ENCODE data around the gene ALK.

Gene ALK

DNA sequence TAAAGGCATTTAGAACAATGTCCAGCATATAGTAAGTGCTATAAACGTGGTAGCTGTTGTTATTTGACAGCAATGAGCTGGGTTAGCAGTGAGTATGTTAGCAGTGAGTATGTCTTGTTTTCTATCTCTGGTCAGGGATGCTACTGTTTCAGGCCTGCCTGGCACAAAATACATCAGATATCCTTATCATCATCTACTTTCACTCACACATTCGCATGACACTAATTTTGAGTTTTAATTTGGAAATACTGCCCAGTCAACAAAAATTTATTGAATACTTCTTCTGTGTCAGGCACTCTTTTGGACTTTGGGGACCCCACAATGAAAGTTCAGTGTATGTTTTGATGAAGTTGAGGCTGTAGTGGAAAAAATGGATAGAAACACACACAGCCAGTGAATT is 404.6 kb downstream of the ALK start:
- Mint-ChIP-seq H3K4me3 (no peak overlapping the region), H3K27me3 (no peaks in the 10 kb centered on the region), H3K36me3 (no peaks in the 10 kb centered on the region), H3K27ac (no peak overlapping the region), H3K9me3 (ENCODE audit: low read depth) (peaks cover 5% of the 10 kb centered on the region), H3K4me1 (ENCODE audit: low read depth) (no peaks in the 10 kb centered on the region)

DNA sequence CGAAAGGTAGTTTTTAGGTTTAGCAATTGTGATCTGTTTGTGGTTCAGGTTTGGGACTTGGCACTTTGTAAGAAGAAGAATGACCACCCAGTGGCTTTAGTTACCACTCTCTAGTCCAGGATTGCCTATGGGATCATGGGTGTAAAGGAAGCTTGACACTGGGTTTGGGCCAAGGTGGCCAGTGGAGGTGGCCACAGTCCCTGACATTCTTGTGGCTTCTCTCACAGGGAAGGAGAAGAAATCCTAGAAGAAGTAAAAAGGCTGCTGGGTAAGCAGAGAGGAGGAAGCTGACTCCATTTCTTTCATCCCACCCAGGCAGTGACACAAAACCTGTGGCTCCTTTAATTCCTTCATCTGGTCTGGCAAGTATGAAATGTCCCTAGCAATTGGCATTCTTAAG is 411.5 kb downstream of the ALK start:
- no peak overlapping the region for H3K27ac Mint-ChIP-seq
- peaks cover 14% of the 10 kb centered on the region for H3K9me3 Mint-ChIP-seq (ENCODE audit: low read depth)
- no peaks in the 10 kb centered on the region for H3K4me1 Mint-ChIP-seq (ENCODE audit: low read depth)
- no peak overlapping the region for H3K4me3 Mint-ChIP-seq
- H3K36me3 Mint-ChIP-seq = no peaks in the 10 kb centered on the region
- peaks cover 1% of the 10 kb centered on the region for H3K27me3 Mint-ChIP-seq

DNA sequence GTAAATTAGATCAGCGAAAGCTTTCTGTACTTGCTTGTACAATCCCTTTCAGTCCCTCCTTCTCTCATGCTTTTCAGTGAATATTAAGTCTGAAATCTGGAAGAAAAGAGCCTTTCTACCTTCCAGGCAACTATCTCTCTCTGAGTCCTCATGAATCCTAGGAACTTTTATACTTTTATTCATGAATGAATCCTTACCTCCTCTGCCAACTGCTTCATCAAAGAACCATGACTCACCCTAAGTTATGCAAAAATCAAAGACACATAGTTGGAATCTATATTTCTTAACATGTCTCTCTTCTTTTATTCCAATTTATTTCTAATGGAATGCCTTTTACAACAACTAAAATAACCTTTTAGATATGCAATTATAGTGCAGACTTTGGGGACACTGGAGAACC is 412.0 kb downstream of the ALK start:
- H3K9me3 Mint-ChIP-seq (ENCODE audit: low read depth) = peaks cover 9% of the 10 kb centered on the region
- no peak overlapping the region for H3K4me3 Mint-ChIP-seq
- no peak overlapping the region for H3K27ac Mint-ChIP-seq
- H3K4me1 Mint-ChIP-seq (ENCODE audit: low read depth) = no peaks in the 10 kb centered on the region
- H3K36me3 Mint-ChIP-seq = no peaks in the 10 kb centered on the region
- H3K27me3 Mint-ChIP-seq = peaks cover 6% of the 10 kb centered on the region

DNA sequence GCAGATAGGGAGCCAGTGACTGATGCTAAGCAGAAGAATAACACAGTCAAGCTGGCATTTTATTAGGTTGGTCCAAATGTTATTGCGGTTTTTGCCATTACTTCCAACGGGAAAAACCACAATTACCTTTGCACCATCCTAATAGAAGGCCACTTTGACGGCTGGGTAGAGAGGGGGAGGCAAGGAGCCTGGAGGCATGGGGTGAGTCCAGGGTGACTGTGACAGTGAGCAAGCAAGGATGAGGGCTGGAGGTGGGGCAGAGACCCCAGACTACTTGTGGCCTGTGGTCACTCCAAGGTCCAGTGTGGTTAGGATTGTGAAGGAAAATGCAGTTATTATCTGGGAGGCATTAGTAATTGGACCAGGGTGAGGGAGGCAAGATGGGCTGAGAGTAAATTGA is 416.6 kb downstream of the ALK start:
- Mint-ChIP-seq H3K27me3 (peaks cover 18% of the 10 kb centered on the region), H3K36me3 (no peaks in the 10 kb centered on the region), H3K27ac (no peak overlapping the region), H3K9me3 (ENCODE audit: low read depth) (no peaks in the 10 kb centered on the region), H3K4me1 (ENCODE audit: low read depth) (no peaks in the 10 kb centered on the region), H3K4me3 (no peak overlapping the region)

DNA sequence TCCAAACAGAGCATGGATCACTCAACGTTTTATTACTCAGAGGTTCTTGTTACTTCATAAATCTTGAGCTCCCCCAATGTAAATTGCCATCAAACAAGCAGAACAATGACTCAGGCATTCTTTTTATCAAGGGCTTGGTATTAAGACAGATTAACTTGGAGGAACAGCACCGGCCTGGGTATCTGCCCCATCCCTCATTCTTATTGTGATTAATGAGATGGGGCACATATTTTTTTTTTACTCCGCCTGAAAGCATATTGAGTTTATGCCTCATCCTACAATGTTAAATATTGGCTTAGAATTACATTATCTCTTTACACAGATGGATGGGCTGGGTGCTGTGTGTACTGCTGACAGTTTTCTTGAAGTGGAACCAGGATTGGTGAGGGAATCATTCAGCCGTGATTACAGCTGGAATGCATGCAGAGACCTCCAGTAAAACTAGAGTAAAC is 418.9 kb downstream of the ALK start:
- no peaks in the 10 kb centered on the region for H3K9me3 Mint-ChIP-seq (ENCODE audit: low read depth)

DNA sequence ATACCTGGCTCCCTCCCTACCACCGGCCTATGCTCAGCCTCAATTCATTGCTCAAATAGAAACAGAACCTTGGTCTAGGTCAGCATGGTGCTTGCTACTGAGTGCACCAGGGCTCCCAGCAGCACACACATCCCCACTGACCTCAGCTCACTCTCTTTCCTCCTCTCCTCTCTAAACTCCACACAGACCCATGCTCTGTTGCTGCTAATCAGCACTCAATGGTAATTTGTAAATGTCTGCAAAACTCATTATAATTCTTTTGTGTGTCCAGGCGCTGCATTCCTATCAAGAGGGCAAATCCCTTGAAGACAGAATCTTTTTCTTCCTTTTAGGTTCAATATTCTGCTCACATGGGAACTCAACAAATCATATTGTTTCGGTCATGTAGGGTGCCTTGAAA is 424.0 kb downstream of the ALK start:
- H3K27me3 Mint-ChIP-seq = no peaks in the 10 kb centered on the region
- no peaks in the 10 kb centered on the region for H3K9me3 Mint-ChIP-seq (ENCODE audit: low read depth)
- H3K36me3 Mint-ChIP-seq = no peaks in the 10 kb centered on the region
- no peaks in the 10 kb centered on the region for H3K4me1 Mint-ChIP-seq (ENCODE audit: low read depth)
- no peak overlapping the region for H3K27ac Mint-ChIP-seq
- H3K4me3 Mint-ChIP-seq = no peak overlapping the region

More for the DNA sequence above, 418.9 kb downstream of the ALK start:
- Mint-ChIP-seq H3K4me1 (ENCODE audit: low read depth) (no peaks in the 10 kb centered on the region), H3K27ac (no peak overlapping the region), H3K36me3 (no peaks in the 10 kb centered on the region), H3K4me3 (no peak overlapping the region), H3K27me3 (peaks cover 18% of the 10 kb centered on the region)

DNA sequence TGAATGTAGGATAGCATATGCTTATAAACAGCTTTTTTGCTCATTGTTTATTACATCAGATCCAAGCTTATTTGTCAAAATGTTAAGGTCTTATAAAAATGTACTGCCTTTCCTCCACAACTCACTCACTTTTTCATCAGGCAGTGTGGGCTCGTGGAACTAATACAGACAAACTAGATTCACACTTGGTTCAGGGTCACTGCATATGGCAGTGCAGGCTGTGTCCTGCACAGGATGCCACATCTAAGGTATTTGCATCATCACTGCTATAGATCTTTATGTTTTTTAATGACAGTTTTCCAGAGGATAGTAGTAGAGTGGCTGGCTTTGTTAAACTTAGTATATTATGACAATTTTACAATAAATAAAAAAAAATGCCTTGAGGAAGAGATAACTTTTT is 425.2 kb downstream of the ALK start:
- H3K36me3 Mint-ChIP-seq = no peaks in the 10 kb centered on the region
- H3K27me3 Mint-ChIP-seq = no peaks in the 10 kb centered on the region
- no peaks in the 10 kb centered on the region for H3K4me1 Mint-ChIP-seq (ENCODE audit: low read depth)
- H3K27ac Mint-ChIP-seq = no peak overlapping the region
- no peaks in the 10 kb centered on the region for H3K9me3 Mint-ChIP-seq (ENCODE audit: low read depth)
- H3K4me3 Mint-ChIP-seq = no peak overlapping the region

DNA sequence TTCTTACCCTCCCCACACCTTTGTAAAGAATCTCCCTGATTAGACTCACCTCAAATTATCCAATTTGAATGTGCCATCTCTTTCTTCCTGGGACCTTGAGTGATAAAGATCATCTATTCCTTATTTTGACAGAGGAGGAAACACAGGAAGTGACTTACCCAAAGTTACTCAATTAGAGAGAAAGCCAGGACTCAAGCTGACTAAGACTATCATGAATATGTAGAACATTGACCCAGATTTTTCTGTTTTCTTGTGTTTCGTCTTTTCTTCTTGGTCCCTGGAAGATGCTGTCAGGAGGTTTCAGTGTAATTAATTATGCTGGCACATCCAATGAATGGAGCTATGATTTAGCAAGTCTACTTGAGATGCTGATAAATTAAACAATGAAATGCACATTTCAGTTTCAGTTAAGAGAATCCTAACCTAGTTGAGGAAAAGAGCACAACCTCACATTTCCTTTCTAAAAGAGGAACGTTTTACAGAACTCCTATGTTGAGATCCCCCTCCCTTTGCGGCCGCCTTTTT is 425.8 kb downstream of the ALK start:
- Mint-ChIP-seq H3K4me3 (no peak overlapping the region), H3K27me3 (no peaks in the 10 kb centered on the region), H3K27ac (no peak overlapping the region), H3K36me3 (no peaks in the 10 kb centered on the region), H3K9me3 (ENCODE audit: low read depth) (no peaks in the 10 kb centered on the region), H3K4me1 (ENCODE audit: low read depth) (no peaks in the 10 kb centered on the region)

DNA sequence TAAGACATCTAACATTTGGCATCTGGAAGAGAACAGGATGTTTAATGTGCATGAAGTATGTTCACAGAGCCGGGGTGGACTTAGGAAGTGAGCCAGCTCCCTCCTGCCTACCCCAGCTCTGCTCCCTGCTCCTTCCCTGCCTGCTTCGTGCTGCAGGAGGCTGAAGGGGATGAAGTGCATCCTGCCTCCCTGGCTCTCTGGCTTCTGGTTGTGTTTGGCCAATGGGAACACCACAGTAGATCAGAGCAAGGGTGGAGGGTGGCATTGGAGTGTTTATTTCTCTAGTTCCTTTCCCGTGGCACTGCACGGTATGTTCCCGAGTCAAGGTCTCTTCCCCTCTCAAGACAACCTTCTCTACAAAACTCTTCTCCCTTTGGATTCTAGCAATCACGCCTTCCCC is 426.3 kb downstream of the ALK start:
- no peak overlapping the region for H3K4me3 Mint-ChIP-seq
- H3K9me3 Mint-ChIP-seq (ENCODE audit: low read depth) = no peaks in the 10 kb centered on the region
- no peaks in the 10 kb centered on the region for H3K36me3 Mint-ChIP-seq
- no peak overlapping the region for H3K27ac Mint-ChIP-seq
- no peaks in the 10 kb centered on the region for H3K27me3 Mint-ChIP-seq
- H3K4me1 Mint-ChIP-seq (ENCODE audit: low read depth) = no peaks in the 10 kb centered on the region

DNA sequence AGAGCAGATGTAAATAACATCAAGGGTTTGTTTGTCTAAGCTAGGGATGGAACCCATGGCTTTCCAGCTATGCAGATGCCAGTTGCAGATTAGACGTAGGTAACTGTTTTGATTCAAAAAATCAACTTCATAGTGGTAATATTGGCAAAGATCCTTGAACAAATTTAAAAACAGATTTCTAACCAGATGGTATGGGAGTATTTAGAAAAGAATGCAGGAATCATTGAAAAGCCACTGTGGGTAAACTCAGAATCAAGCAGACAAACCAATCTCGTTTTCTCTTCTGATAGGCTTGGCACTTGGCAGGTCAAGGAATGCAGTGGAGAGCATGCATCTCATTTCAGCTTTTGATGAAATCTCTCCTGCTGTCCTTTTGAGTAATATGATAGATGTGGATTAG is 428.7 kb downstream of the ALK start:
- no peaks in the 10 kb centered on the region for H3K9me3 Mint-ChIP-seq (ENCODE audit: low read depth)
- H3K4me1 Mint-ChIP-seq (ENCODE audit: low read depth) = no peaks in the 10 kb centered on the region
- H3K36me3 Mint-ChIP-seq = no peaks in the 10 kb centered on the region
- no peak overlapping the region for H3K4me3 Mint-ChIP-seq
- H3K27me3 Mint-ChIP-seq = no peaks in the 10 kb centered on the region
- no peak overlapping the region for H3K27ac Mint-ChIP-seq

DNA sequence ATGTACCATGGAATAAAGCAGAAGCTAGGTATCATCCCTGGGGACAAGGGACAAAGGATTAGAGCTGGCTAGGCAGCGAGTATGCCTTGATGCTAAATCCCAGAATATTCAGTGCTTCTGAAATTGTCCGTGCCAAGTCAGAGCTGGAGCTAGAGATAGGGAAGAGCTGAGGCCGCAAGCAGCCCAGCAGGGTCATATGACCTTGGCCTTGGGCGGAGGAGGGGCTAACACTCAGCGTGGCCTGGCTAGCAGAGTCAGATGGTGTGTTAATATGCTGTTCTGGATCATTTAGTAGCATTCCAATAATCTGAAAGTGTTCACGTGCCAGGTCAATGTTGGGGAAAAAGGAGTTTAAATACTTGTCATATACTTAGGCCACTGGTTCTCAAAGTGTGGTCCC is 431.3 kb downstream of the ALK start:
- H3K27ac Mint-ChIP-seq = no peak overlapping the region
- no peaks in the 10 kb centered on the region for H3K27me3 Mint-ChIP-seq
- H3K9me3 Mint-ChIP-seq (ENCODE audit: low read depth) = no peaks in the 10 kb centered on the region
- no peaks in the 10 kb centered on the region for H3K36me3 Mint-ChIP-seq
- H3K4me3 Mint-ChIP-seq = no peak overlapping the region
- H3K4me1 Mint-ChIP-seq (ENCODE audit: low read depth) = no peaks in the 10 kb centered on the region

DNA sequence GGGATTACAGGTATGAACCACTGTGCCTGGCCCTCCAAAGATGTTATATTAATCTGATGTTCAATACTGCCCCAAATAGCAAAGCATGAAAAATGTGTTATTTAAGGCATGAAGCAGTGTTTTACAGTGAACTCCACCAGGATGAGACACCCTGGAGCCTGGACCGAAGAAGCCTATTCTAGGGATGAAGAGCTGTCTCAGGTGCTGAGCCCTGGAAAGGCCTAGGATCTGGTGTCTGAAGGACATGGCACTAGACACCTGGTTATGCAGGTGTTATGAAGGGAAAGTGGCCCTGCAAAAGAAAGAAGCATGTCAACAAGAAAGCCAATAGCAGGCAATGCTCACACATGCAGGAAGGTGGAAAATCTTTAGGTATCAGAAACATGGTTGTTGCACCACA is 431.8 kb downstream of the ALK start:
- no peaks in the 10 kb centered on the region for H3K27me3 Mint-ChIP-seq
- no peak overlapping the region for H3K4me3 Mint-ChIP-seq
- H3K4me1 Mint-ChIP-seq (ENCODE audit: low read depth) = no peaks in the 10 kb centered on the region
- H3K27ac Mint-ChIP-seq = no peak overlapping the region
- no peaks in the 10 kb centered on the region for H3K36me3 Mint-ChIP-seq
- no peaks in the 10 kb centered on the region for H3K9me3 Mint-ChIP-seq (ENCODE audit: low read depth)

DNA sequence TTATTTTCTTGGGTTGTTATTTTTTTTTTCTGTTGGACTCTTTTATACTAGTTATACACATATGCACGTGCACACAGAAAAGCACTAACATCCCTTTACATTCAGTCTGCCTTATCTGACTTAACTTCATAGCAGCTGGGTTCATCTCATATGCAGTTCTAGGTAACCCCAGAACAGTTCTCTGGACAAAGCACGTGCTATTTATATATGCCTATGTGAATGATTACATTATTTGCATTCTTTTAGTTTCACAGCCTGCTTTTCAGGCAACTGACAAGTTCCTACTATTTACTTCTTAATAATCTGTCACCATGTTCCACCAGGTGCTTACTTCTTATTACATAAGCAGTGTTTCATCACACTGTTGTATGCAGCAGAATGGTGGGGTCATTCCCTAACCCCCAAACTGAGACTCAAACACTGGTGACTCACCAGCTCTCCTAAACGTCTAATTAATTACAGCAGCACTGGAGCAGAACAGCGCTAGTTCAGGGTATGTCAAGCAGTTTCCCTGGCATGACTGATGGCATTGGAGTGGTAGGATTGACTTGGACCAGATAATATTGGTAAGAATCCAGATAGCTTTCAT is 433.3 kb downstream of the ALK start:
- H3K27ac Mint-ChIP-seq = no peak overlapping the region

DNA sequence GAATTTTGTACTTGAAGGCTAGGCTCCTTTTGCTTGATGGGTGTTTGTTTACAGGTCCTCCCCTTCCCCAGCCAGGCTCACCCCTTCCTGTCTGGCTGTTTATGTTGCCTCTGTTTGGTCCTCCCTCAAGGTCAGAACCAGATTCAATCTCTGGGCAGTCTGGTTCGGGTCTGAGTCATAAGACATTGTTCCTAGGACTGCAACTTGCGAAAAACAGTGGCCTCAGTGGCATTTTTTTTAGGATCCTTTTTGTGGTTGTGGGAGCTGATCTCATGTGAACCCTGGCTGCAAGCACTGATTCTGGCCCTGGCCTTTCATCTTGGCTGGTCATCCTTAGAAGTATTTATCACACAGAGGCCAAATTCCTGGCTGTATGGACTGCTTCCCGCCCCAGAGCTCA is 435.8 kb downstream of the ALK start:
- no peak overlapping the region for H3K27ac Mint-ChIP-seq
- H3K36me3 Mint-ChIP-seq = no peaks in the 10 kb centered on the region
- H3K4me1 Mint-ChIP-seq (ENCODE audit: low read depth) = no peaks in the 10 kb centered on the region
- no peaks in the 10 kb centered on the region for H3K27me3 Mint-ChIP-seq
- no peaks in the 10 kb centered on the region for H3K9me3 Mint-ChIP-seq (ENCODE audit: low read depth)
- H3K4me3 Mint-ChIP-seq = no peak overlapping the region

More for the DNA sequence above, 433.3 kb downstream of the ALK start:
- H3K36me3 Mint-ChIP-seq = no peaks in the 10 kb centered on the region
- no peaks in the 10 kb centered on the region for H3K4me1 Mint-ChIP-seq (ENCODE audit: low read depth)
- no peaks in the 10 kb centered on the region for H3K27me3 Mint-ChIP-seq
- no peak overlapping the region for H3K4me3 Mint-ChIP-seq
- H3K9me3 Mint-ChIP-seq (ENCODE audit: low read depth) = no peaks in the 10 kb centered on the region

DNA sequence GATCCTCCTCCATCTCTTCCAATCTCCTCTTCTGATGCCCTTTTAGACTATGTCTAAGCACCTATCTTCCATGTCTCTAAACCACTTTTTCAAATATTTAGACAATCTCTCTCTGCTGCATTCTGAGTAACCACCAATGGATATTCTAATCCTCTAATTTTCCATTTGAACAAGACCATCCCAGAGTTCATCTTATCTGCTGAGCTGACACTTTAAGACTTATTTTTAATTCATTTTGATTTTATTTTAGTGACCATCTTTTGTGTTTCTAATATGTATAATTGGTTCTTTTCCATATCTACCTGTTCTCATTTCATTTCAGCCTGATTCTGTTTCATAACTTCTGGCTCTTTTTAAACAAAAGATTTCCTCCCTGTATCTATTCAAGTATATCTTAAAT is 436.3 kb downstream of the ALK start:
- Mint-ChIP-seq H3K4me3 (no peak overlapping the region), H3K27ac (no peak overlapping the region), H3K9me3 (ENCODE audit: low read depth) (no peaks in the 10 kb centered on the region), H3K27me3 (peaks cover 2% of the 10 kb centered on the region), H3K4me1 (ENCODE audit: low read depth) (no peaks in the 10 kb centered on the region), H3K36me3 (no peaks in the 10 kb centered on the region)

DNA sequence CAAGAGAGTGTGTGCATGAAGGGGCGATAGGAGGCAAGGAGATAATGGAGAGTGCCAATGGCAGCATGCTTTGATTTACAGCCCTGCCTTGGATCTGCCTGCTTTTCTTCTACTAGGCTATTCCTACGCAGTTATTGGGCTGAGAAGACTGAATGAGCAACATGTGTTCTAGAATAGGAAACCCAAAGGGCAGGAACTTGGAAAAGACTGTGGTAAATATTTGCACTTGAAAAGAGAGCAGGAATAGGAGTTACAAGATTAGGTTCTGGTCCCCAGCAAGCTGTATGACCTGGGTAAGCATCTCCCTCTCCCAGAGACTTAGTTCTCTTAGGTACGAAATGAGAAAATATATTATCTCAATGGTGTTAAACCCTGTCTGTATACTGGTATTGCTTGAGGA is 438.5 kb downstream of the ALK start:
- Mint-ChIP-seq H3K4me3 (no peak overlapping the region), H3K9me3 (ENCODE audit: low read depth) (no peaks in the 10 kb centered on the region), H3K36me3 (no peaks in the 10 kb centered on the region), H3K27me3 (peaks cover 2% of the 10 kb centered on the region), H3K4me1 (ENCODE audit: low read depth) (no peaks in the 10 kb centered on the region), H3K27ac (no peak overlapping the region)
